GM18873 (cell line): ENCODE measurements around the gene ELMO3.
A peak's percentile ranks its signal among the peaks of the same experiment; 100 is the strongest.

Experiments used
- ATAC-seq: cut with Tn5 transposase; IDR thresholded peaks from one replicate; pipeline ENCODE4 v1.9.1; 2021; ENCODE audit warnings: mild to moderate bottlenecking, moderate library complexity, moderate number of reproducible peaks; ENCODE audit not compliant: unreplicated experiment, low FRiP score

Gene ELMO3

DNA sequence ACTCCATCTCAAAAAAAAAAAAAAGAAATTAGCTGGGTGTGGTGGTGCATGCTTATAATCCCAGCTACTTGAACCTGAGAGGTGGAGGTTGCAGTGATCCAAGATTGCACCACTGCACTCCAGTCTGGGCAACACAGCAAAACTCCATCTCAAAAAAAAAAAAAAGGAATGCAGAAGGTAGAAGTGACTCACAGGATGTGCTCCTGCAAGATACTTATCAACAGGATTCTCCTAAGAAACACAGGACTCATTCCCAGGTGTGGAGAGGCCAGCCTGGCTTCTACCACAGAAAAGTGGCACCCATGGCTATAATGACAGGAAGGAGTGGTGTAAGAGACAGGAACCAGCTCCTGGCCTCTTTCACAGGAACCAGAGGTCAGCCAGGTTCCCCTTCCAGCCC is 13.8 kb downstream of the ELMO3 start:
- no peak for ATAC-seq

DNA sequence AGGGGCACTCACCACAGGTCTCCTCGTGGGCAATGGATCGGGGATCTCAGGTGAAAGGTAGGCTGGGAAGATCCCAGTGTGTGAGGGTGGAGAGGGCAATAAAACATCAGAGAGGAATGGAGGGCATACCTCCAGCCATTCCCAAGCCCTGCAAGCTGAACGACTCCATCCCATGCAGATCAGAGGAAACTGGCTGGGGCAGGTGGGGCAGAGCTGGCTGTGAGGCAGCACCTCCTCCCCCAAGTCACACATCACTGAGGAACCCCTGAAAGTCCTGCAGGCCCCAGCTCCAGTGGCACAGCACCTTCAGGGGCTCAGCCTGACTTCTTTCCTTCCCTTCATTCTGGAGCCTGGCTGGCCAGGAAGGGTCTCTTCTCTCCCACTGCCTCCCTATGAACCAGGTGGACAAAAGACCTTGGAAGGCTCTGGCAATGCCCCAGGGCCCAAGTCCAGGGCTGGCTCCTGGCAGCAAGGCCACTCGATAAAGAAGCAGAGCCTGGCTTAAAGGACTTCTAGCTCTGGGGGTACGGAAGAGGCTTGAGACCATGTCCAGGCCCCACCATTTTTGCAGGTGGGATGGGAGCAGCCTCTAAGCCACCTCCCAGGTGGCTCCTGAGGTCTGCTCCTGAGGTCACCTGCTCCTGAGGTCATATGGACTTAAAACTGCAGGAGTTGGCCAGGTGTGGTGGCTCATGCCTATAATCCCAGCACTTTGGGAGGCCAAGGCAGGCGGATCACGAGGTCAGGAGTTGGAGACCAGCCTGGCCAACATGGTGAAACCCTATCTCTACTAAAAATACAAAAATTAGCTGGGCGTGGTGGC is 14.5 kb downstream of the ELMO3 start:
- ATAC-seq: no peak

DNA sequence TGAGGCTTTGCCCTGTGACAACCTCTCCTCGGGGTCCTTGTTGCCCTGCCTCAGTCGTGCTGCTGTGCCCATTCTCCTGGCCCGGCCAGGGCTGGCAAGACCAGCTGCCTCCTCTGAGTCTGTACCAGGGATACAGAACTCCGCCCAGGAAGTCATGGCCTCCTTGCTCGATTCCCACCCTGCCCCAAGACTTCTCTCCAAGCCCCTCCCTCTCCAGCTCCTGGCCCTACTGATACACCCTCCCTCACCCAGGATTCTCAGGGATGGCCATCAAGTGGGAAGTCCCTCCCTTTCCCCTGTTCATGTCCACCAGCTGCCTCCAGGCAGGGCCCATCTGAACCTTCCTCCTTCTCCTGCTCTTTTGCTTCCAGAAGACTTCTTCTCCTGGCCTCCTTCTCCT is 16.8 kb downstream of the ELMO3 start:
- ATAC-seq: no peak

DNA sequence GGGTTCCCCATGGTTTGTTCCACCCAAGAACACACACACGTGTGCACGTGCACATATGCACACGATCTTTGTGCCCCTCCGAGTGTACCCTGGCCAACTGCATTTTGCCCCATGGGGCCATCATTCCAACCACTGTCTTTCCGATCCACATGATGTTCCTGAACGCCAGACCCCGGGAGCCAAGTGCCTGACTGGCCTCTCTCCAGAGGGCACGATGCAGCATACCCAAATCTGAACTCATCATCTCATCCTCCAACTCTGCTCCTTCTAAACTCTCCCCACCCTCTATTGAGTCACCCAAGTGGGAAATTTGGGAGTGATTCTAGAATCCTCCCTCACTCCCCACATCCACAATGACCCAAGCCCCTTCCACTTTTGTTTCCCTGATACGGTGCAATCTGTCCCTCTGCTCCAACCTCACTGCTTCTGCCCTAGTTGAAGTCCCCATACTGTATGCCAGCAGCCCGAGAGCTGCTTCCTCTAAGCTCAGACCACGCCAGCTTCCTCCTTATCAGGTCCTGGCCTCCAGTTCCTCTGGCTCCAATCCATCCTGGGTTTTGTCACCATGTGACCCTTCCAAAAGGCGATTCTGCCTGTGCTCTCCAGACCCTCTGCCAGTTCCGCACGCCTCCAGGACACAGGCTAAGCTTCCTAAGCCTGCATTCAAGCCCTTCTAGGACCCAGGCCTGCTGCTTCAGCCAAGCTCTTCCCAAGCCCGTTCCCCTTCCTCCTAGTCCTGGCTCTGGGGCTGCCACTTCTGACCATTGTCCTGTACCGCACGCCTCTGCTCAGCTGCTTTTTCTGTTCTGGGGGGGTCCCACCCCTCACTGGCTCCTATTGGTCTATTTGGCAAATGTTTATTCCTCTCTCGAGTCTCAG is 17.9 kb downstream of the ELMO3 start:
- no peak for ATAC-seq

DNA sequence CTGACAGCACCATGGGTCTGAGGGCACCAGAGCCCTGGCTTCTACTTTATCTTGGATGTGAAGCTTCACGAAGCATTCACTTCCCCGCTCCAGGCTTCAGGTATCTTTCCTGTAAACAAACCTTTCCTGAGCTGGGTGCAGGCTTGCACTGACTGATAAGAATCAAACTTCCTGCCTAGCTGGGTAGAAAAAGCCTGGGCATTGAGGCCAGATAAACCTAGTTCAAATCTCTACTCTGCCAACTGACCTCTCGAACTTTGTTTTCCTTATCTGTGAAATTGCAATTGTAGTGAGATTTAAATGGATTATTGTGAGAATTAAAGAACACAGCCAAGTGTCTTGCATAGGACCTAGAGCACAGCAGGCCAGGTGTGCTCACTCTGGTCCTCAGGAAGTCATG is 25.1 kb downstream of the ELMO3 start:
- no peak for ATAC-seq

DNA sequence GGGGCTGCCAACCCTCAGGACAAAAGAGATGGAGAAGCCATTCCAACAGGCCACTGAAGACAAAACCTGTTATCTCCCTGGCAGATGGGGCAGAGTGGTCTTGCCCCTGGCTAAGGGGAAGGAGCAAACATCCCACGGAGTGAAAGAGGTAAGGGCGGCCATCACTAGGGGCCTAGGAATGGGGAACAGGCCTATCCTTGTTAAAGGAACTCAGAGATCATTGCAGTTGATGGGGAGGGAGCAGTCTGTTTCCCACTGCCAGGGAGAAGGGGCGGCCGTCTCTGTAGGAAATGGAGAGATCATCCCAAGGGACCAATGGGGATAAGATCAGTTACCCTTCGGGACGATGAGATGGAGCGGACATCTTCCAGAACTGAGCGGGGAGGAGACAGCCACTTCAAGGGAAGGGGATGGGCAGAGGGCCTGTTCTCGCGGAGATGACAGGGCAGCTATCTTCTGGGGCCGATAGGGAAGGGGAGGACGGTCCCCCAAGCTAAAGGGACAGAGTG is 27.4 kb downstream of the ELMO3 start:
- no peak for ATAC-seq

DNA sequence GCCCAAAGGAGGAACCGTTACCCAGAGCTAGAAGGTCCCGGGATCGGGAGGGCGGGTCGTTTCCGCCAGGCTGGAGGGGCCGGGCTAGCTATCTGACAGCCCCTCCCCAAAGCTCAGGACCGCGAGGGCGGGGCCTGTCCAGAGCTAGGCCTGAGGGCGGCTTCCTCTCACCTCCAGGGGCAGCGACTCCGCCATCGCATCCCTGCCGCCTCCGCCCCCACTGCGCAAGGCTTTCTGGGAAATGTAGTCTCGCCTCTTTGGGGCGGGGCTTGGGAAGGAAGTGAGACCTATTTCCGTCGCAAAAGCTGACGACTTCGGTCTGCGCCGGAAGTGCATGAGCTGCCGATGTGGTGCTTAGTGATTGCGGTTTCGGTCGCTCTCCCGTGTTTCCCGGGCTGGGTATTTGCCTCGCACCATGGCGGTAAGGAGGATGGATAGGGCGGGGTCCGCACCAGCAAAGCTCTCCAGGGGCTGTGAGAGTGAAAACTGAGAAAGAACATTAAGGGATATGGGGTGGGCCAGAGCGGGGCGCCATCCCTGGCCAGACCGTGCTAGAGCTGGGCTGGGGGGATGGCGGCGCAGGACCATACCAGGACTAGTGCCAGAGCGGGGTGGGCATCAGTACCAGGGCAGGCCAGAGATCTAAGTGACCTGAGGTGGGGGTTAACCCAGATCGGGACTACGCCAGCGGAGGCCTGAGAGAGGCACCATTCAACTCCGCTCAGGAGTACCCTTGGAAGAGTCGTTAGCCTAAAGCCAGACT is 28.1 kb downstream of the ELMO3 start, which contains the start of gene TMEM208:
Gene TMEM208 (plus strand): TSS at position 327 of the 763 bp plus-strand sequence. CDS start 89 bp downstream, at position 416.
- peak; percentile 80 for ATAC-seq

DNA sequence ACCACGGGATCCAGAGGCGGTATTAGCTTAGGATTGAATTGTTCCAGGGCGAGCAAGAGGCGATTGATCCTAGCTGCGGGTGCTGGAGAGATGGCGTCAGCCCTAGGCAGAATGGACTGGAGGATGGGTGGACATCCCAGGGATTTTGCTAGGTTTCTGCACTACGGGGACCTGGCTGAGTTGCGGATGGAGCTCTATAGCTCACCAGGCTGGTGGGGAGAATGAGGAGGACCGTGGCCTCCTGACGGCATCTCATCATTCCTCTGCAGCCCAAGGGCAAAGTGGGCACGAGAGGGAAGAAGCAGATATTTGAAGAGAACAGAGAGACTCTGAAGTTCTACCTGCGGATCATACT is 28.6 kb downstream of the ELMO3 start:
- no peak for ATAC-seq

DNA sequence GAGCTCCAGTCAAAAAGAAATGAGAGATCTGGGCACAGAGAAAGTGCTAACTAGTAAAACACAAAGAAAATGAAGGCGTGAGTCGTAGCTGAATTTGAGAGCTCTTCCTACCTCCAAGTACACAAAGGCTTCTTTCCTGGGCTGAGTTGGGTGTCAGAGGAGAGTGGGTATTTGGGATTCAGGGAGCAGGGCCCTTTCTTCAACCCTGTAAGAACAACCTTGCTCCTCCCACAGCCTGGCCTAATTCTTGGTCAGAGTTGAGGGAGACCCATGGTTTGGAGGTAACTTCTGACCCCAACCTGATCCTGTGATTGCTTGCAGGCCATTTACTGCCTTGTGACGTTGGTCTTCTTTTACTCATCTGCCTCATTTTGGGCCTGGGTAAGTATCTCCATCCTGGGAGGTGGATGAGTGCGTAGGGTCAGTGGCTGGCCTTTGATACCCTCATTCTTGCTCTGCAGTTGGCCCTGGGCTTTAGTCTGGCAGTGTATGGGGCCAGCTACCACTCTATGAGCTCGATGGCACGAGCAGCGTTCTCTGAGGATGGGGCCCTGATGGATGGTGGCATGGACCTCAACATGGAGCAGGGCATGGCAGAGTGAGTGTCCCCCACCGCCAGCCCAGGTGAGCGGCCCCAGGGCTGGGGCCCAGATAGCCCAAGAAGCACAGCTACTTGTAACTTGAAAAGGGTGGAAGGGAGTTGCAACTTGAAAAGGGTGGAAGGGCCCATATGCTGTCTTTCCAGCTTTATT is 29.3 kb downstream of the ELMO3 start:
- no peak for ATAC-seq

DNA sequence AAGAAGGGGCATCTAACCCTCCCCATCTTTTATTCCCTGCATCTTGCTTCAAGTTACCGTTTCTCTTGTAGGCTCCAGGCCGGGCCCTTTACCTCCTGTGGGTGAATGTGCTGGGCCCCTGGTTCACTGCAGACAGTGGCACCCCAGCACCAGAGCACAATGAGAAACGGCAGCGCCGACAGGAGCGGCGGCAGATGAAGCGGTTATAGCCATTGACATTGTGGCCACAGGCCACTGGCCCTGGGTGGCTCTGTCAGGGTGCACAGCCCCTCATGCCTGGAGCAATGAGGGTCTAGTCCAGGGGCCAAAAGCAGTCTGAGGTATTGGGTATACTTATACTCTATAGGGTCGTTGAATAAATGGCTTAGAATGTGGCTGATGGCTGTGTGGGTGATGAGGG is 30.0 kb downstream of the ELMO3 start:
- no peak for ATAC-seq

DNA sequence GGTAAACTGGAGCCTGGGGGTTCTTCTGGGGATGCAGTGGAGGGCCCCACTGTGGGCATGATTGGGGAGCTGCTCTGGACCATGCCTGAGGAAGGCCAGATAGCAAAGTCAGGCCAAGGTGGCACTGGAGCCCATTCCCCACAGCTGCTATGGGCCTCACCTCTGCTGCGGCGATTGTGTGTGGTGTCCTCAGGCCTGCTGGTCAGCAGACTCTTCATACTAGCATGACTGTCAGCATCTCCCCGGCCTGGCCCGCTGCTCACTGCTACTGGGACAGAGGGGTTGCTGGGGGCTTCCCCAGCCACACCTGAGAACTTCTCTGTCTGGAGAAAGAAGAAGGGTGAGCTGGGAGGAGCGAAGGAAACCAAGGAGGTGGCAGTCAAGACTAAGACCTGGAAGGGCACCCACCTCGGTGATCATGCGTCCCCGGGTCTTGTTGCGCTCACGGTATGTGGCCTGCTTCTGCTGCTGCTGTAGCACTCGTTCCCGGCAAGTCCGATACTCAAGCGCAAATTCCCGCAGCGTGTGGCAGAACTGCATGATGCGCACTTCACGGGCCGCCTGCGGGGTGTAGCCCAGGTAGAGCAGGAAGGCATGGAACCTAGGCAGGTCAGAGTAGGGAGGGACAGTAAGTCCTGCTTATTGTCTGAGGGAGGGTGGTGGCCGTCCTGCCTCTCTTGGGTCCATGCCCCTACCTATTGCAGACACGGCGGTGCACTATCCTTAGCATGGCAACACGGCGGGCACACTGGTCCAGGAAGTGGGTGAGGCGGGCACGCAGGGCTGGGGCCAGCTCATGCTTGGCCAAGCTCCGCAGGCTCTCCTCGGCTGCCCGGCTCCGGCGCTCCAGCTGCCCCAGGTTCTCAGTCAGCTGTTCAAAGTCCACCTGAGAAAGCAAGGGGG is 31.2 kb downstream of the ELMO3 start:
- no peak for ATAC-seq

DNA sequence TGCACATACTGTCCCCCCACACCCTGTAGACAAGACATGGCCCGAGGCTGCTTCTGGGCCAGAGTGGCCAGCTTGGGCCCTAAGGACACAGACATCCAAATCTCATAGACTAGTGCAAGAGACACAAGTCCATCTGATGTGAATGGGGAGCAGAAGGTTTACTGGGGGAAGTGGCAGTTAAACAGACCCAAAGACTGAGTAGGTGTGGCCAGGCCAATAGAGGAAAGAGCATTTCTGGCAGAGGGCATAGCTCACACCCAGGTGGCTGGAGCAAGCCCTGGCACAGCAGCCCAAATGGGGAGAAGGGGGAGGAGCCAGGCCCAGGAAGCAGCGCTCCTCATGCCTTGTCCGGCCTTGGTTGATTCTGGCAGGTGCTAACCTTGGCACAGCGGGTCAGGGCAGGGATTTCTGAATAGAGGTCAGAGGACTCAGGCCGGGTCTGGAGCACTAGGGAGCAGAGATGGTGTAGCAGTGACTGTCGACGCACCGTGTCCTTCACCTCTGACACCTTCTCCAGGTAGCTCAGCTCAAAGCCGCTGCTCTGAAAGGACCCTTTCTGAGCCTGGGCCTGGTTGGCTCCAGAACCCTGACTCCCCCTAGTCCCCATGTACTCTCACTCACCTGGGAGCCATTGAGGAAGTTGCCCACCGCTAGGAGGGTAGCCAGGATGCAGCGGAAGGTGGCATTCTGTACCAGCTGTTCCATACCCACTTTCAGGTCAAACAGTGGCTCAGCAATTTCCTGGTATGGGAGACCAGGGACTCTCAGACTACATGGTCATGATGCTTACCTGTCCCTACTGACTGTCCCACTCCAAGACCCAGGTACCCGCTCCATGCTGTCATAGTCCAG is 32.1 kb downstream of the ELMO3 start:
- ATAC-seq: no peak

DNA sequence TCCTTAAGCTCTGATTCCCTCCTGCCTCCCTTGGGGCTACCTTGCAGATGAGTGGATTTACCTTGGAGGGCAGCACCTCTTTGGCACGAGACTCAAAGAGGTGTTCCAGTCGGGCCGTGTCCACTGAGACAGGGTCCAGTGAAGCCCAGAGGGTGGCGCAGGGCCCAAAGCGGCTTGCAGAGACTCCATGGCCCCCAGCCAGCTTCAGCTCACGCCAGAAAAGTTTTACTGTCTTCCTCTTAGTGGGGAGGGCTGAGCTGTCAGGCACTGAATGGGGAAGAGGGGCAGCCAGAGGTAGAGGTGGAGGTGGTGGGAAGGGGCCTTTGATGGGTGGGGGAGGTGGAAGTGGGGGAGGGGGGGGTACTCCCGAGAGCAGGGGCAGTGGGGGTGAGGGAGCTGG is 34.7 kb downstream of the ELMO3 start:
- ATAC-seq: no peak

DNA sequence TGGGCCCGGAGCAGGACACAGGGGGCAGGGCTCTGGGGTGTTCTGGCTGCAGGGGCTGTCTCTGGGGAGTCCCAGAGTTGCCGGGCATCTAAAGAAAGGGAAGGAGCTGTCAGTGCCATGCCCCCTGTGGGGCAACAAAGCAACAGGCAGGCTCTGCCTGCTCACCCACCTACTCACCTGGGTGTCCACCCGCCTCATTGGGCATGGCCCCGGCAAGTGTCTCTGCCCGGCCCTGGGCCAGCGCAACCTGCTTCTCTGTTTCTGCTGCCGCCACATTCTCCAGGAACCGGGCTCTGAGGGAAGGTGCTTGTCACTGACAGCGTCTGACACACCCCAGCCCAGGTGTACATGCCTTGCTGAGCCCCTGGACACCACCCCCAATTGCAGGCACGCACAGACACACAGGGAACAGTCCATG is 35.3 kb downstream of the ELMO3 start:
- ATAC-seq: no peak

DNA sequence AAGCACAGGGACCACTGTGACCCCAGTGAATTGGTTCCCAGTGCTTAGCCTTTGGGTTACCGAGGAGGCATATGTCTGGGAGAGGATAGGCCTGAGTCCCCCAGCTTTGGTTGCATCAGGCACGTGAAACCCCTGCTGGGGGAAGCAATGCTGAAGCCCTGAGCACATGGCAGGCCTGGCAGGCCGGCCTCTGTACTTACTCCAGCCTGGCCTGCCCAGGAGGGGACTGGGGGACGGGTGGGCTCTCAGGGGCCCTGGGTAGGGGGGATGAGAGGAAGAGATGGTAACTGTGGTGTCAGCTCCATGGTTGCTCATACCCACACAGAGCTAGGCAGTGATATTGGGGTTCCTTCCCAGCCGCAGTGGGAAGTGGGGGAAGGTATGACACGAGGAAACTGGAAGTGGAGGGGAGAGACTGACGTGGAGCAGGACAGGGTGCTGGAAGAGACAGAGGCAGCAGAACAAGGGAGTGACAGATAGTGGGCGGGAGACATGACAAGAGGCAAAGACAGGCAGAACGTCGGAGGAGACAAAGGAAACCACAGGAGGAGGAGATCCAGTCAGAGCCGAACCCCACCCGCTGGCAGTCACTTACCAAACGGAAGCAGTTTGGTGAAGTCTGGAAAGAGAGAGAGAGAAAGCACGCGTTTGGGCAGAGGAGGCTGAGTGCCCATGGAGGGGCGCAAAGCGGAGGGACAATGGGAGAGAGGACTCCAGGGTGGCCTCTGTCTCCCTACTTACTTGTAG is 37.1 kb downstream of the ELMO3 start:
- ATAC-seq: no peak

DNA sequence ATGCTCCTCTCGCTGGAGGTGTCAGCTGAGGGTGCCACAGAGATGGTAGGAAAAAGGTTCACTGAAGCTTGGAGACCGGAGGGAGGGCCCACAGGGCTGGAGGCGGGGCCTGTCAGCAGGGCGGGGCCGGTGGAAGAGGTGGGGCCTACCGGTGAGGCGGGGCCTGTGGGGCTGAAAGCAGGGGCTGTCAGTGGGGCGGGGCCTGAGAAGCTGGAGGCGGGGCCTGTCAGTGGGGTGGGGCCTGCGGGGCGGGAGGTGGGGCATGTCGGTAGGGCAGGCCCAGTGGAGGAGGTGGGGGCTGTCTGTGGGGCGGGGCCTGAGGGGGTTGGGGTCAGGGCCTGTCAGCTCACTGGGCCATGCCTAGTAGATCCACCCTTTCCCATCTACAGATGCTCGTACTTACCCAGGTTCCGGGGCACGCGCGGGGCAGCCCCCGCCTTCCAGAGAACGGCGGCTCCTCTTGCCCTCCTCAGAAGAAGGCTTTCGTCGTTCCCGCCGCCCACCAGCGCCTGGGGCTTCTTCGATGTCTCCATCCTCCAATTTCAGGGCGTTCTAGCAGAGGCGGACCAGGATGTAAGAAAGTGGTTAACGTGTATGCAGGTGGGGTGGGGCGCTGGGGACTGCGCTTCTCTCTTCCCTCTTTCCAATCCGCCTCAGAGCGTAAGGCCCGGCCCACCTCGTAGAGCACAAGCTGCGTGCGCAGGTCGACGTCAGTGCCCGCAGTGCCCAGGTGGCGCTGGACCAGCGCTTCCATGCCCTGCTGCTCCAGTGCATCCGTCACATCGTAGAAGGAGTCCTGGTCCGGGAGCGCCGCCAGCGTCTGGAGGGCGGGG is 37.8 kb downstream of the ELMO3 start:
- ATAC-seq: no peak
